HG03457 (cell line): Measurements from ENCODE around the gene ZNF438.
"Not testable (repeated sequence)": the region's sequence is repeated elsewhere in the genome, so short reads cannot be mapped to it uniquely, and the experiment has no call there.

ENCODE experiments used
- ATAC-seq: cut with Tn5 transposase; IDR thresholded peaks from one replicate; pipeline ENCODE4 v1.9.1; 2021; ENCODE audit warnings: moderate number of reproducible peaks; ENCODE audit not compliant: unreplicated experiment

ZNF438 gene

GRCh38 chr10:30988831-30989435, 42.7 kb downstream of the ZNF438 start:
- no peak for ATAC-seq

- ATAC-seq: no peak
Observed at GRCh38 chr10:30987463-30987862, 44.2 kb downstream of the ZNF438 start.

- no peak for ATAC-seq
Observed at GRCh38 chr10:30986053-30986555, 45.6 kb downstream of the ZNF438 start.

GRCh38 chr10:30985512-30985911, 46.2 kb downstream of the ZNF438 start:
- ATAC-seq: no peak

GRCh38 chr10:30984563-30985328, 46.9 kb downstream of the ZNF438 start:
- ATAC-seq: no peak

GRCh38 chr10:30983209-30983608, 48.5 kb downstream of the ZNF438 start:
- ATAC-seq: not testable (repeated sequence)

GRCh38 chr10:30980951-30981616, 50.6 kb downstream of the ZNF438 start:
- ATAC-seq: no peak

- no peak for ATAC-seq
Observed at GRCh38 chr10:30979956-30980355, 51.7 kb downstream of the ZNF438 start.

- ATAC-seq: no peak
Observed at GRCh38 chr10:30978843-30979242, 52.8 kb downstream of the ZNF438 start.

- ATAC-seq: no peak
Observed at GRCh38 chr10:30977385-30977784, 54.3 kb downstream of the ZNF438 start.

GRCh38 chr10:30974773-30975415, 56.8 kb downstream of the ZNF438 start:
- ATAC-seq: no peak

- ATAC-seq: no peak
Observed at GRCh38 chr10:30974355-30974754, 57.3 kb downstream of the ZNF438 start.

- no peak for ATAC-seq
Observed at GRCh38 chr10:30973737-30974136, 57.9 kb downstream of the ZNF438 start.

GRCh38 chr10:30970760-30971460, 60.8 kb downstream of the ZNF438 start:
- no peak for ATAC-seq

- ATAC-seq: no peak
Observed at GRCh38 chr10:30968711-30969110, 63.0 kb downstream of the ZNF438 start.

GRCh38 chr10:30967650-30968410, 63.8 kb downstream of the ZNF438 start:
- ATAC-seq: no peak

GRCh38 chr10:30963992-30964930, 67.4 kb downstream of the ZNF438 start:
- no peak for ATAC-seq

- no peak for ATAC-seq
Observed at GRCh38 chr10:30962522-30962921, 69.1 kb downstream of the ZNF438 start.

- no peak for ATAC-seq
Observed at GRCh38 chr10:30959836-30960210, 71.8 kb downstream of the ZNF438 start.
